ENCODE measurements around the gene LRRC43. TPM values are rescaled to one million over a fixed set of nuclear protein-coding genes. Genes with fewer than 3 reads are reported as not detected.

Gene LRRC43
- total RNA-seq, 1 donor from 2014 or later: under 0.01 TPM

- TF ChIP-seq, protein P1, sequence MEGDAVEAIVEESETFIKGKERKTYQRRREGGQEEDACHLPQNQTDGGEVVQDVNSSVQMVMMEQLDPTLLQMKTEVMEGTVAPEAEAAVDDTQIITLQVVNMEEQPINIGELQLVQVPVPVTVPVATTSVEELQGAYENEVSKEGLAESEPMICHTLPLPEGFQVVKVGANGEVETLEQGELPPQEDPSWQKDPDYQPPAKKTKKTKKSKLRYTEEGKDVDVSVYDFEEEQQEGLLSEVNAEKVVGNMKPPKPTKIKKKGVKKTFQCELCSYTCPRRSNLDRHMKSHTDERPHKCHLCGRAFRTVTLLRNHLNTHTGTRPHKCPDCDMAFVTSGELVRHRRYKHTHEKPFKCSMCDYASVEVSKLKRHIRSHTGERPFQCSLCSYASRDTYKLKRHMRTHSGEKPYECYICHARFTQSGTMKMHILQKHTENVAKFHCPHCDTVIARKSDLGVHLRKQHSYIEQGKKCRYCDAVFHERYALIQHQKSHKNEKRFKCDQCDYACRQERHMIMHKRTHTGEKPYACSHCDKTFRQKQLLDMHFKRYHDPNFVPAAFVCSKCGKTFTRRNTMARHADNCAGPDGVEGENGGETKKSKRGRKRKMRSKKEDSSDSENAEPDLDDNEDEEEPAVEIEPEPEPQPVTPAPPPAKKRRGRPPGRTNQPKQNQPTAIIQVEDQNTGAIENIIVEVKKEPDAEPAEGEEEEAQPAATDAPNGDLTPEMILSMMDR (IDR thresholded peaks at IDR 0.05; ENCODE audit: insufficient read depth, low read length, severe bottlenecking): no peak
- no peak for FAIRE-seq
Observed at GRCh38 chr12:122184517-122184916, 1.6 kb downstream of the LRRC43 start.

GRCh38 chr12:122185079-122185478, 2.2 kb downstream of the LRRC43 start:
- Histone ChIP-seq H3K27me3 (ENCODE audit: control insufficient read depth, insufficient read depth, low read length) (no peaks in the 10 kb centered on the region), H3K4me3 (ENCODE audit: low read depth, low read length) (no peak overlapping the region), H3K36me3 (ENCODE audit: control insufficient read depth, insufficient read depth, low read length) (no peaks in the 10 kb centered on the region)
- TF ChIP-seq, protein P1 (IDR thresholded peaks at IDR 0.05; ENCODE audit: insufficient read depth, low read length, severe bottlenecking): no peak
- no peak for DNase-seq (ENCODE audit: low read depth)
- FAIRE-seq: no peak

More at GRCh38 chr12:122184517-122184916, 1.6 kb downstream of the LRRC43 start:
- no peak overlapping the region for H3K4me3 ChIP-seq (ENCODE audit: low read depth, low read length)
- no peak for DNase-seq (ENCODE audit: low read depth)
- H3K36me3 ChIP-seq (ENCODE audit: control insufficient read depth, insufficient read depth, low read length): no peaks in the 10 kb centered on the region
- no peaks in the 10 kb centered on the region for H3K27me3 ChIP-seq (ENCODE audit: control insufficient read depth, insufficient read depth, low read length)

- TF ChIP-seq, protein P1 (IDR thresholded peaks at IDR 0.05; ENCODE audit: insufficient read depth, low read length, severe bottlenecking): no peak
- no peaks in the 10 kb centered on the region for H3K36me3 ChIP-seq (ENCODE audit: control insufficient read depth, insufficient read depth, low read length)
- FAIRE-seq (peak; percentile 13), DNase-seq (ENCODE audit: low read depth) (no peak)
- no peaks in the 10 kb centered on the region for H3K27me3 ChIP-seq (ENCODE audit: control insufficient read depth, insufficient read depth, low read length)
- no peak overlapping the region for H3K4me3 ChIP-seq (ENCODE audit: low read depth, low read length)
Observed at GRCh38 chr12:122185494-122186082, 2.7 kb downstream of the LRRC43 start.

- TF ChIP-seq, protein P1 (IDR thresholded peaks at IDR 0.05; ENCODE audit: insufficient read depth, low read length, severe bottlenecking): no peak
- H3K36me3 ChIP-seq (ENCODE audit: control insufficient read depth, insufficient read depth, low read length): no peaks in the 10 kb centered on the region
Observed at GRCh38 chr12:122187466-122187865, 4.5 kb downstream of the LRRC43 start.

DNA sequence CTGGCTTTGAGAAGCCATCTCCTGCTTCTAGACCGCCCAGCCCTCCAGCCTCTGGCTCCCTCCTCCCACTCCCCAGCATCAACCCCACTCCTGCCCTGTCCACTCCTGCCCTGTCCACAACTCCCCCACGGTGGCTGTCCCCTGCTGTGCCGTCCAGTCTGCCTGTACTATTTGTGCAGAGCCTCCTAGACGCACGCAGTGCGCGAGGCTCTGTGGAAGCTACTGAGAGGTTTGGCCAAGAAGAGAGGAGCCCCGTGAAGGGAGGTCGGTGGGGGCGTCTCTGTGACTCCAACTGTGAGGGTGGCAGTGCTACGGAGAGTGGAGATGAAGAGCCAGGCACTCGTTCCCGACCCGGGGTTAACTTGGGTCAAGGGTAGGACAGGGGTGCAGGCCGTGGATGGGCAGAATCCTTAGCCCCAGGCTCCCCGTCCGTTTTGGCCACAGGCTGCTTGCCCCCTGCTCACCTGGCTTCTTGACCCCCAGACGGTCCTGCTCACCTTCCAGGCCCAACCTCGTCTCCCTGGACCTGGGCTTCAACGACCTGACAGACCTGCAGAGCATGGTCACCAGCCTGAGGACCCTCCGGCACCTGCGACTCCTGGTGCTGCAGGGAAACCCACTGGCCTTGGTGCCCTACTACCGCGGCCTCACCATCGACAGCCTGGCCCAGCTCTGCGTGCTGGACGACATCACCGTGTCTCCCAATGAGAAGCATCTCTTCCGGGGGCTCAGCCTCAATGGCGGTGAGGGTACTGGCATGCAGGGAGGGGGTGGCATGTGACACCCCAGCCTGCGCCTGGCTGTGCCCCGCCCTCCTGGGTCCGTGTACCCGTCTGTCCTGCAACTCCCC, 6.9 kb downstream of the LRRC43 start:
- no peak for FAIRE-seq

More at GRCh38 chr12:122187466-122187865, 4.5 kb downstream of the LRRC43 start:
- Histone ChIP-seq H3K27me3 (ENCODE audit: control insufficient read depth, insufficient read depth, low read length) (no peaks in the 10 kb centered on the region), H3K4me3 (ENCODE audit: low read depth, low read length) (no peak overlapping the region)
- no peak for DNase-seq (ENCODE audit: low read depth)
- no peak for FAIRE-seq

More for the DNA sequence above, 6.9 kb downstream of the LRRC43 start:
- TF ChIP-seq, protein P1 (IDR thresholded peaks at IDR 0.05; ENCODE audit: insufficient read depth, low read length, severe bottlenecking): no peak
- no peaks in the 10 kb centered on the region for H3K36me3 ChIP-seq (ENCODE audit: control insufficient read depth, insufficient read depth, low read length)
- H3K4me3 ChIP-seq (ENCODE audit: low read depth, low read length): no peak overlapping the region
- H3K27me3 ChIP-seq (ENCODE audit: control insufficient read depth, insufficient read depth, low read length): no peaks in the 10 kb centered on the region
- no peak for DNase-seq (ENCODE audit: low read depth)
